Adrenal gland (tissue), 5 donors: ENCODE results near the gene IFITM2.

Source experiments
- POLR2A ChIP-seq, 2 donors: fragments of 450-650 bp; IDR thresholded peaks; one replicate each; pipeline ENCODE4 v1.6.1; 2017; ENCODE audit warnings: antibody characterized with exemption in 2 of 2, mild to moderate bottlenecking in 2 of 2, moderate library complexity in 1 of 2
- TF ChIP-seq, protein P1 (sequence below), 6 experiments: fragments of 450-650 bp in 4 of 6; fragments of 200-600 bp in 2 of 6; sonication (generic) in 1 of 6; IDR thresholded peaks; 1 replicate in 5 of 6; 2 replicates in 1 of 6; pipeline versions ENCODE4 v1.5.1 to v1.8.0; 2016 to 2021; ENCODE audit warnings: antibody characterized with exemption in 6 of 6, mild to moderate bottlenecking in 2 of 6, moderate library complexity in 1 of 6
- donor health status: DM: no; HTN: no; CAD: no.

DNA sequence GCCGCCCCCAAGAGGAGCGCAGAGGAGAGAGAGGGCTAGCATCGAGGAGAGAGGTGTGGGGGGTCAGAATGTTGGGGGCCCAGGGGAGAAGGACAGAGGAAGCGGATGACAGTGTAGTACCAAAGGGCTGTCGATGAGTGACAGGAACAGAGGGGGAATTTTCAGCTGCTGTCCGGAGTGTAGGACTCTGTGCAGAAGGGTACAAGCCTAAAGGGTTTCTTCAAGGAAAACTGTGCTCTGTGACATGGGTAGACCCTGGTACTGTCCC lies 34.8 kb upstream of the IFITM2 start:
- TF ChIP-seq, protein P1, sequence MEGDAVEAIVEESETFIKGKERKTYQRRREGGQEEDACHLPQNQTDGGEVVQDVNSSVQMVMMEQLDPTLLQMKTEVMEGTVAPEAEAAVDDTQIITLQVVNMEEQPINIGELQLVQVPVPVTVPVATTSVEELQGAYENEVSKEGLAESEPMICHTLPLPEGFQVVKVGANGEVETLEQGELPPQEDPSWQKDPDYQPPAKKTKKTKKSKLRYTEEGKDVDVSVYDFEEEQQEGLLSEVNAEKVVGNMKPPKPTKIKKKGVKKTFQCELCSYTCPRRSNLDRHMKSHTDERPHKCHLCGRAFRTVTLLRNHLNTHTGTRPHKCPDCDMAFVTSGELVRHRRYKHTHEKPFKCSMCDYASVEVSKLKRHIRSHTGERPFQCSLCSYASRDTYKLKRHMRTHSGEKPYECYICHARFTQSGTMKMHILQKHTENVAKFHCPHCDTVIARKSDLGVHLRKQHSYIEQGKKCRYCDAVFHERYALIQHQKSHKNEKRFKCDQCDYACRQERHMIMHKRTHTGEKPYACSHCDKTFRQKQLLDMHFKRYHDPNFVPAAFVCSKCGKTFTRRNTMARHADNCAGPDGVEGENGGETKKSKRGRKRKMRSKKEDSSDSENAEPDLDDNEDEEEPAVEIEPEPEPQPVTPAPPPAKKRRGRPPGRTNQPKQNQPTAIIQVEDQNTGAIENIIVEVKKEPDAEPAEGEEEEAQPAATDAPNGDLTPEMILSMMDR (IDR thresholded peaks at IDR 0.05) = no peak
- no peak for TF ChIP-seq POLR2A (IDR thresholded peaks at IDR 0.05)
